ENCODE measurements around the gene SORCS2.

The SORCS2 gene

GRCh38 chr4:7398788-7399439 lies 206.6 kb downstream of the SORCS2 start:
- ChIA-PET POLR2A (ENCODE audit: low non-redundant PET) (no interaction called here), CTCF (no interaction called here)
- H3K27ac ChIP-seq: no peak overlapping the region; the same call in 1 of the 2 replicates
- no peak for TF ChIP-seq CTCF (conservative IDR thresholded peaks at IDR 0.05; ENCODE audit: low read depth)
- DNase-seq (ENCODE audit: low spot score): no peak

GRCh38 chr4:7399440-7400234 lies 207.3 kb downstream of the SORCS2 start:
- POLR2A ChIA-PET (ENCODE audit: low non-redundant PET): no interaction called here
- no peak for DNase-seq (ENCODE audit: low spot score)
- no peak overlapping the region; the same call in 1 of the 2 replicates for H3K27ac ChIP-seq
- no peak for TF ChIP-seq CTCF (conservative IDR thresholded peaks at IDR 0.05; ENCODE audit: low read depth)
- CTCF ChIA-PET: no interaction called here

- ChIA-PET CTCF (no interaction called here), POLR2A (ENCODE audit: low non-redundant PET) (no interaction called here)
- no peak for TF ChIP-seq CTCF (conservative IDR thresholded peaks at IDR 0.05; ENCODE audit: low read depth)
- no peak overlapping the region for H3K27ac ChIP-seq
- no peak for DNase-seq (ENCODE audit: low spot score)
These were observed 208.4 kb downstream of the SORCS2 start for GRCh38 chr4:7400671-7401298.

- ChIA-PET POLR2A (ENCODE audit: low non-redundant PET) (no interaction called here), CTCF (no interaction called here)
- peak; percentile 55 for DNase-seq (ENCODE audit: low spot score)
- TF ChIP-seq CTCF (conservative IDR thresholded peaks at IDR 0.05; ENCODE audit: low read depth): no peak
- H3K27ac ChIP-seq: no peak overlapping the region
These were observed 210.2 kb downstream of the SORCS2 start for GRCh38 chr4:7402526-7402925.

- TF ChIP-seq CTCF (conservative IDR thresholded peaks at IDR 0.05; ENCODE audit: low read depth): no peak
- peak; percentile 29 for DNase-seq (ENCODE audit: low spot score)
- ChIA-PET CTCF (no interaction called here), POLR2A (ENCODE audit: low non-redundant PET) (no interaction called here)
- H3K27ac ChIP-seq: peak overlapping the region; percentile 62
These were observed 210.7 kb downstream of the SORCS2 start for GRCh38 chr4:7403001-7403400.

- CTCF ChIA-PET: interaction anchor here (0.6 kb wide), 1 partner anchor 307 kb away, joined by 5 read pairs; no protein-coding TSS in a partner anchor
- POLR2A ChIA-PET (ENCODE audit: low non-redundant PET): no interaction called here
- H3K27ac ChIP-seq: no peak overlapping the region
- DNase-seq (ENCODE audit: low spot score): no peak
- TF ChIP-seq CTCF (conservative IDR thresholded peaks at IDR 0.05; ENCODE audit: low read depth): no peak
These were observed 215.8 kb downstream of the SORCS2 start for GRCh38 chr4:7408166-7408565.

All from RWPE1 (cell line).